K562 (cell line): ENCODE results near the gene PHF20. TPM values are rescaled to one million over a fixed set of nuclear protein-coding genes. Genes with fewer than 3 reads are reported as not detected.

ENCODE experiments used
- BACH1 ChIP-seq: fragments of 200-800 bp; sonication (Bioruptor generic); IDR thresholded peaks from 2 replicates; pipeline ENCODE4 v1.6.1; 2016; ENCODE audit warnings: missing genetic modification characterization, missing compliant biosample characterization
- CTCF ChIP-seq, 3 experiments: IDR thresholded peaks in 2 of 3; conservative IDR thresholded peaks in 1 of 3; 2 replicates each; pipeline ENCODE4 v1.5.1; 2011 to 2012; ENCODE audit warnings: low read length in 3 of 3, mild to moderate bottlenecking in 3 of 3, control low read depth in 2 of 3, improper control_type of control experiment in 1 of 3, inconsistent platforms in 1 of 3, low read depth in 1 of 3, mixed read lengths in 1 of 3, moderate library complexity in 1 of 3; ENCODE audit not compliant: insufficient read depth in 2 of 3
- CXXC5 ChIP-seq: fragments of 250-450 bp; sonication (Bioruptor Pico); IDR thresholded peaks from 2 replicates; pipeline ENCODE4 v1.8.0; 2022; ENCODE audit warnings: inconsistent platforms, mild to moderate bottlenecking, moderate library complexity
- HOXB6 ChIP-seq: fragments of 250-450 bp; sonication (Bioruptor Pico); IDR thresholded peaks from 2 replicates; pipeline ENCODE4 v1.5.1; 2022; ENCODE audit warnings: mild to moderate bottlenecking, borderline replicate concordance
- POLR2H ChIP-seq: IDR thresholded peaks from 2 replicates; pipeline ENCODE4 v1.6.1; 2016; ENCODE audit warnings: missing genetic modification characterization, low read depth, mild to moderate bottlenecking, control low read depth, missing compliant biosample characterization, moderate library complexity
- YBX1 ChIP-seq: fragments of 450-650 bp; IDR thresholded peaks from 2 replicates; pipeline ENCODE4 v1.7.1; 2016; ENCODE audit warnings: mild to moderate bottlenecking
- ZNF140 ChIP-seq: fragments of 250-450 bp; sonication (Bioruptor Pico); IDR thresholded peaks from 2 replicates; pipeline ENCODE4 v1.8.0; 2021; ENCODE audit warnings: moderate library complexity, mild to moderate bottlenecking, inconsistent platforms
- ZNF280B ChIP-seq: fragments of 250-450 bp; sonication (Bioruptor Pico); IDR thresholded peaks from 2 replicates; pipeline ENCODE4 v1.5.1; 2021; ENCODE audit warnings: mild to moderate bottlenecking
- ZNF407 ChIP-seq: fragments of 450-650 bp; IDR thresholded peaks from 2 replicates; pipeline ENCODE4 v1.6.1; 2016; ENCODE audit warnings: low read depth
- ZNF518B ChIP-seq: fragments of 250-450 bp; sonication (Bioruptor Pico); IDR thresholded peaks from 2 replicates; pipeline ENCODE4 v1.5.0; 2021; ENCODE audit warnings: mild to moderate bottlenecking, moderate library complexity
- ZNF717 ChIP-seq: fragments of 250-450 bp; sonication (Bioruptor Pico); IDR thresholded peaks from 2 replicates; pipeline ENCODE4 v1.5.0; 2021
- polyA plus RNA-seq, 8 experiments: library from polyadenylated mRNA; depleted of rRNA in 4 of 8; stranded (reverse) in 5 of 8; unstranded in 3 of 8; fragments of >200 nt; fragmentation: Nextera tagmentation in 2 of 8; fragmentation: Illumina TruSeq in 1 of 8; extraction: Ambion mirVana in 2 of 8; extraction: Trizol in 1 of 8; gene quantifications; 2 replicates each; pipeline versions ENCODE4 v1.2.1 to v1.2.3, GENCODE V29; 2011 to 2014; ENCODE audit warnings: inconsistent platforms in 1 of 8, missing spikeins in 1 of 8
- total RNA-seq, 7 experiments: library from RNA; depleted of rRNA in 6 of 7; stranded (reverse); fragments of >200 nt in 6 of 7; fragmentation: Illumina TruSeq in 2 of 7; extraction: Trizol in 2 of 7; gene quantifications; 2 replicates each; pipeline versions ENCODE4 v1.2.1 to v1.2.3, GENCODE V29; 2011 to 2021; ENCODE audit warnings: low replicate concordance in 1 of 7

The PHF20 gene
- total and polyA plus RNA-seq, 9 of the 15 experiments (the other 6 are each of a cell fraction or from before 2014, with no cell fraction given), result 49.9 to 196 (median 70.7) TPM

GRCh38 chr20:35741892-35742740 lies 29.7 kb upstream of the PHF20 start, which contains the start of gene RBM39 (continued):
- no peak for TF ChIP-seq ZNF407
- TF ChIP-seq HOXB6 (CRISPR knock-in tag), result no peak
- peak; percentile 97 for TF ChIP-seq POLR2H (tag)
- no peak for TF ChIP-seq ZNF518B (CRISPR knock-in tag)
- 0 out of 2 replicates have a peak, but pooled peaks have one; percentile 36 for TF ChIP-seq BACH1 (tag)
- peak; percentile 93 for TF ChIP-seq CXXC5
- no peak for TF ChIP-seq YBX1
- TF ChIP-seq ZNF280B (CRISPR knock-in tag), result no peak
- no peak for TF ChIP-seq ZNF140 (CRISPR knock-in tag)
- TF ChIP-seq CTCF (IDR thresholded peaks at IDR 0.05 in 2 of 3, conservative IDR thresholded peaks at IDR 0.05 in 1 of 3; ENCODE audit: insufficient read depth in 2 of 3, low read depth in 1 of 3, low read length in 3 of 3), result peak; percentile 29 to 58 (median 41); a peak in 5 of 6 replicates
- TF ChIP-seq ZNF717, result no peak
